ENCODE measurements around the gene CDC6.

DNA sequence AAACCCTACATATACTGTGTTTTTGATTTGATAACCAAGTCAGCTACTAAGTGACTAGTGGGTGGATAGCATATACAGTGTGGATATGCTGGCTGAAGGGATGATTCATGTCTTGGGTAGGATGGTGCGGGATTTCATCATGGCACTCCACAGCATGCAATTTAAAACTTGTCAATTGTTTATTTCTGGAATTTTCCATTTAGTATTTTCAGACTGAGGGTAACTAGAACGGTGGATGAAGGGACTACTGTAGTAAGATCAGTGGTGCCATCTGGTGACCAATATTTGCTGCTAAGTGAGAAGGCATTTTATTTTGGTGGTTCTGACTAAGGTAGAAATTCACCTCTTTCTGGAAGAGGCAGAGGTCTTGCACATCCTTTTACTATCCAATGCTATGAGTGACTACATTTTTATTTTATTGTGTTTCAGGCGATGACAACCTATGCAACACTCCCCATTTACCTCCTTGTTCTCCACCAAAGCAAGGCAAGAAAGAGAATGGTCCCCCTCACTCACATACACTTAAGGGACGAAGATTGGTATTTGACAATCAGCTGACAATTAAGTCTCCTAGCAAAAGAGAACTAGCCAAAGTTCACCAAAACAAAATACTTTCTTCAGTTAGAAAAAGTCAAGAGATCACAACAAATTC, 3.1 kb downstream of the CDC6 start:
- TF ChIP-seq, protein P1, sequence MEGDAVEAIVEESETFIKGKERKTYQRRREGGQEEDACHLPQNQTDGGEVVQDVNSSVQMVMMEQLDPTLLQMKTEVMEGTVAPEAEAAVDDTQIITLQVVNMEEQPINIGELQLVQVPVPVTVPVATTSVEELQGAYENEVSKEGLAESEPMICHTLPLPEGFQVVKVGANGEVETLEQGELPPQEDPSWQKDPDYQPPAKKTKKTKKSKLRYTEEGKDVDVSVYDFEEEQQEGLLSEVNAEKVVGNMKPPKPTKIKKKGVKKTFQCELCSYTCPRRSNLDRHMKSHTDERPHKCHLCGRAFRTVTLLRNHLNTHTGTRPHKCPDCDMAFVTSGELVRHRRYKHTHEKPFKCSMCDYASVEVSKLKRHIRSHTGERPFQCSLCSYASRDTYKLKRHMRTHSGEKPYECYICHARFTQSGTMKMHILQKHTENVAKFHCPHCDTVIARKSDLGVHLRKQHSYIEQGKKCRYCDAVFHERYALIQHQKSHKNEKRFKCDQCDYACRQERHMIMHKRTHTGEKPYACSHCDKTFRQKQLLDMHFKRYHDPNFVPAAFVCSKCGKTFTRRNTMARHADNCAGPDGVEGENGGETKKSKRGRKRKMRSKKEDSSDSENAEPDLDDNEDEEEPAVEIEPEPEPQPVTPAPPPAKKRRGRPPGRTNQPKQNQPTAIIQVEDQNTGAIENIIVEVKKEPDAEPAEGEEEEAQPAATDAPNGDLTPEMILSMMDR (IDR thresholded peaks at IDR 0.05), result peak; percentile 35 to 74 (median 60)
- TF ChIP-seq POLR2A (IDR thresholded peaks at IDR 0.05), result no peak

Measured in heart left ventricle (tissue), 13 donors.